Left renal pelvis (tissue), 4 donors: ENCODE measurements around the gene INO80E. TPM values are rescaled to one million over a fixed set of nuclear protein-coding genes. Genes with fewer than 3 reads are reported as not detected.

Source experiments
- DNase-seq, 4 donors: peaks; one replicate each; pipeline ENCODE4 v3.0.0-alpha.2; 2013; ENCODE audit warnings: low read depth in 4 of 4, low spot score in 3 of 4
- polyA plus RNA-seq, 4 donors: library from polyadenylated mRNA; unstranded; fragments of 120-200 nt; gene quantifications; one replicate each; pipeline ENCODE4 v1.2.1, GENCODE V29; 2013; ENCODE audit not compliant: insufficient read length in 4 of 4

The INO80E gene
- polyA plus RNA-seq, 4 donors = 37.1 to 65.6 (median 41.8) TPM

GRCh38 chr16:29991571-29991904 is 4.5 kb upstream of the INO80E start:
- no peak for DNase-seq

DNA sequence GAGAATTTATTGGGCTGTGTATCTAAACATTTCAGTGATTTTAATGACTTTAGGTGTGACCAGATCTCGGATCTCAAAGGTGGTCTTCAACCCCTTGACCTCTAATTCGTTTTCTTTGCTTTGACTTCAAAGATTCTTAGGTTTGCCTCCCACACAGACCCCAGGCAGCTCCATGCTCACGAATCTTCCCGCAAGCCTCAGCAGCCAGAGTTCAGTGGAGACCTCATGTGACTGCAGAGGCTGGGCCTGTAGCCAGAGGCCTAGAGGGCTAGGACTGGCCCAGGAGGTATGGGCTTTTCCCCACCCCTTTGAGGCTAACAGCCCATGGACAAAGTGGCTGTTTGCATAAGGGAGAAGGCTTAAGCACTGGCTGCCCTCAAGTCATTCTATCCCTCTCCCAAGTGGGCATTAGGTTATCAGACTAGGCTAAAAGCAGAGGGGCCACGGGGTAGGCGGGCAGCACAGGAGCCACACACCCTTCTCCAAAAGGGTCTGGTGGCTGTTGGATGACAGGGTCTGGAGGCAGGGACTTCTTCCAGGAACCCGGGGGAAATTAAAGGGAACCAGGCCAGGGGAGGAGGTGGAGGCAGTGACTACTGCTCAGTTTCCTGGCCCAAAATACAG is 3.6 kb upstream of the INO80E start:
- DNase-seq = no peak

GRCh38 chr16:29993191-29993902 is 2.7 kb upstream of the INO80E start:
- no peak for DNase-seq

DNA sequence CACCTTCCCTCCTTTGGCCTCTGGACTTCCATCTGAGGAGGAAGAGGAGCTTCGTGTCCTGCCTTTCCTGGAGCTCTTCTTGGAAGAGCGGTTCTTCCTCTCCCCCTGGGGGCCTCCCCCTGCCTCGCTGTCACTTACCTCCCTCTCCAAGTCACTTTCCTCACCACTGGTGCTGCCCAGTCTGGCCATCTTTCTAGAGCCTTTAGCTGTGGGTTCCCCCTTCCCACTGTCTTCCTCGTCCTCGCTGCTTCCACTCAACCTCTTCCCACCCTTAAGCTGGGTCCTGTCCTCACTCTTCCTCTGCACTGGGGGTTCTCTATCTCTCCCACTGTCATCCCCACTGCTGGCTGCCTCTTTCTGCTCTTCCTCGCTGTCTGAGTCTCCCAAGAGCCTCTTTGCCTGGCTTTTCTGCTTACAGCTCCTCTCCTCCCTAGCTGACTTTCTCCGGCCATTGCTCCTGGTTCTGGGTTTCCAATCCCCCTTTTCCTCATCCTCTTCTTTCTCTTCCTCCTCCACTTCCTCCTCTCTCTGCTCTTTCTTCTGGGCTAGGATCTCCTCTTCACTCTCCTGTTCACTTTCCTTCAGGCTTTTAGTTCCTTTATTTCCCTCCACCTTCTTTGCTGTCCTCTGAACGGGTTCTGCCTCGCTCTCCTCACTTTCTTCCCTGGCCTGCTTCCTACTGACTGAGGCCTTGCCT is 2.0 kb upstream of the INO80E start:
- DNase-seq = no peak

DNA sequence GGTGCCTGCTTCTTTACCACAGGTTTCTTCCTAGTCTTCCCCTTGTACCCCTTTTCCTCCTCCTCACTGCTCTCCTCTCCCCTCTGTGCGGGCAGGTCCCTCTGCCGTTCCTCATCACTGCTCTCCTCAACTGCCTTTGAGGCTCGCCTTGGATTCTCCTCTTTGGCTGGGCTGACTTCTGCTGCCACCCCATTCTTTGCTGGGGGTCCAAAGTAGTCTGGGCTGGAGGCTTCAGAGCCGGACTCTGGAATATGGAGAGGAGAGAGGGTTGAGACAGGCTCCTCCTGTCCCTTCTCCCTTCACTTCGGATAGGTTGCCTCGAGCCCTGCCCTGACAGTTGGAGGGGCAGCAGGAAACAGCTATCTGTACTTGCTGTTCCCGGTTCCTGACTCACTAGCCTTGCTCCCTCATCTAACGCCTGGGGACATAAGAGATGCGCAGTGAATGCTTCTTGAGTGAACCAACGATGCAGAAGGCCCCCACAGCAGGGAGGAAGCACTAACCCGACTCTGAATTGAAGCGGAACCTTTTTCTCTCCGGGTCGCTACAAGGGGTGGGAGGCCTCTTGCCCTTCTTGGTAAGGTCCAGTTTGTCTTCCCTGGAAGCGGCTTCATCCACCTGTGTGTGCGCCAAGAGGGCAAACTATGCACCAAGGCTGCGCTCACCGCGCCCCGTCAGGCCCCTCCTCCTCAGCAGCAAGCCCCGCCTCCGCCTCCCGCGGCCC is 1.3 kb upstream of the INO80E start:
- no peak for DNase-seq

DNA sequence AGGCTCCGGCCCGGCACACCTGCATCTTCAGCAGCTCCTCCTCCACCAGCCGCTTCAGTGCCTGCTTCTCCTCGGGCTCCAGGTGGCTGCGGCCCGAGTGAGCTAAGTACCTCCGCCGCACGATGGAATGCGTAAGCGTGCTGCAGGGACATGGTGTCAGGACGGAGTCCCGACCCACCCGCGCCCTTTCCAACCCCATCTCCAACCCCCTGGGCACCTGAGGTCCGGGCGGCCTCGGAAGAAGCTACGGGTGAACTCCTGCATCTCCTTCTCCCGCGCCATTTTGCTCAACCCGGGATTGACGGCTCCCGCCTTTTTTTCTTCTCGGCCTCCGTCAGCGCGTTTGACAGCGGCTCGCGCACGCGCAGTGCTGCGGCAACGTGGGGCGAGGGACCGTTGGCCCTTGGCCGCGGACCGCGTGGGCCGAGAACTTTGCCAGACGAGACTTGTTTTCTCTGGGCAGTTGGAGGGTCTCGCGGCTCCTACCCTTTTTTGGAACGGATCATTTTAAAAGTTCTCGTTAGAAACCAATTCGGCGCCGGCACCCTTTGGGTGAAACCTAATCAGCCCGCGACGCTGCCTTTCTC is 624 bp upstream of the INO80E start, which contains the start of gene HIRIP3:
Gene HIRIP3 (minus strand): TSS at position 294 of the 587 bp plus-strand sequence. CDS start 12 bp downstream, at position 282.
- DNase-seq = peak in 3 of 4 donors; percentile 58 to 69 (median 63)

- DNase-seq = no peak
Observed at GRCh38 chr16:29996766-29997250, 767 bp downstream of the INO80E start.

DNA sequence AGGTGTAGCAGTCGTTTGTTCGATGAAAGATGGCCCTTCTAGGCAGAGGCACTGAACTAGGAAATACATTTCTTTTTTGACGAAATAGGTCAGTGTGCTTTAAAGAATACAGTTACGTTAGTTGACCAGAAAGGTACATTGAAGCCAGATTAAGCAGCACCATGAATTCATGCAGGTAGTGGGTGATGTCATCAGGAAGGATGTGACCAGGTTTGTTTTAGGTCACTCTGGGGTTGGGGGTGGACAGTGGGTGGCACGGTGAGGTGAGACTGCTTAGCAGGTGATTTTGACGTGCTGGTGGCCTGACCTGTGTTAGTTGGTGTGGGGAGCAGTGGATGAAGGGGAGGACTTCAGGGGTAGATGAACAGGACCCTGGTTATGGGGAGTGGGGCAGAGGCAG is 3.6 kb downstream of the INO80E start:
- DNase-seq = no peak

DNA sequence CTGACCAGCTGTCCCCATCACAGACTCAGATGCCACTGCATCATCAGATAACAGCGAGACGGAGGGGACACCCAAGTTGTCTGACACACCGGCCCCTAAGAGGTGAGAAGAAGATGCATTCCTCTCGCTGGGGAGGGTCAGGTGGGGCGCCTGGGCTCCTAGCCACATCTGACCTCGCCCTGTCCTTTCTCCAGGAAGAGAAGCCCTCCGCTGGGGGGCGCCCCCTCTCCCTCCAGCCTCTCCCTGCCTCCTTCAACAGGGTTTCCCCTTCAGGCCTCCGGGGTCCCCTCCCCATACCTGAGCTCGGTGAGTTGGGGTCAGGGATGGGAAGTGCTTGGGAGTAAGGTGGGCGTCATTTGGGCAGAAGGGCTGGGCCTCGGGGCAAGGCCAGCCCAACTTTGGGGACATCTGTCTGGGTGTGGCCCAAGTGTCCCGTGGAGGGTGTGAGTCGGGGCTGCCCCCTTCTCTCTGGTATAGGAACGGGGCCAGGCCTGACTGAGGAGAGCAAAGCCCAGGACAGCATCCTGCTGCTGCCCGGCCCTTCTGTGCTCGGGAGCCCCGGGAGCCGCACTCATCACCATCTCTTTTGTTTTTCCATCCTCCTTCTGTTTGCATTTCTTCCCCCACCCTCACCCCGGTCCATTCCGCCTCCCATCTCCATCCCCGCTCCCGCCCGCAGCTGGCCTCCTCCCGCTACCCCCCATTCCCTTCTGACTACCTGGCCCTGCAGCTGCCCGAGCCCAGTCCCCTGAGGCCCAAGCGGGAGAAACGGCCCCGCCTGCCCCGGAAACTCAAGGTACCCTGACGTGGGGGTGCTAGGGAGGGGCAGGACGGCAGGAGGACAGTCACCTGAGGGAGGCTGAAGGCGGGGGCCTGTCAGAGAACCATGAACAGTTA is 4.9 kb downstream of the INO80E start:
- DNase-seq = no peak

GRCh38 chr16:30002614-30003346 is 6.7 kb downstream of the INO80E start:
- no peak for DNase-seq

DNA sequence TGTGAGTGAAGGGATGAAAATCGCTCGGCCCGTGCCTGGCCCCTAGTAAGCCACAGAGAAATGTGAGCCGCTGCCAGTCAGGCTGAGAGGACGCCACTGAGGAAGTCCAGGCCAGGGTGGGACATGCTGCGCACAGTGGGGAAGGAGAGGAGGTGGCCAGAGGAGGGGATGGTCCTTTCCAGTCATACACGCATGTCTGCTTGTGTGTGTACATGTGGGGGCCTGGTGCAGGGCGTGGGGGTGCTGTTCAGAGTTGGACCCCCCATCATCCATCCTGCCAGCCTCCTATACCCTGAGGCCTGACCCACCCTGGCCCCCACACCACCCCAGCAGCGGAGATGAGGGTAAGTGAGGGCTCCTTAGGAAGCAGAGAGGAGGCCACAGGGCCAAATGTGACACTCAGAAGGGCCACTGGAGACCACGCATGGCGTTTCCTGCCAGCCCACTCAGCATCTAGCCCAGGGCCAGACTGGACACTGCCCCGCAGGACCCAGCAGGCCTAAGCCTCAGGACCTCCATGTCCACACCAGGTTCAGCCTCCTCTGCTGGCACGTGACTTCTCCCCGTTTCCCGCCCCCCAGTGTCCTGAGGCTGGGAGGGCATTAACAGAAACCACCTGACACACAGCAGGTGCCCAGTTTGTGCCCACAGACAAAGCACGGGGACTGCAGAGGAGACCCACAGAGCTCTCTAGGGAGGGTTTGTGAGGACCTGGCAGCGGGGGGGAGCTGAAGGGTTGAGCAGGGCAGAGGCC is 7.8 kb downstream of the INO80E start:
- no peak for DNase-seq

DNA sequence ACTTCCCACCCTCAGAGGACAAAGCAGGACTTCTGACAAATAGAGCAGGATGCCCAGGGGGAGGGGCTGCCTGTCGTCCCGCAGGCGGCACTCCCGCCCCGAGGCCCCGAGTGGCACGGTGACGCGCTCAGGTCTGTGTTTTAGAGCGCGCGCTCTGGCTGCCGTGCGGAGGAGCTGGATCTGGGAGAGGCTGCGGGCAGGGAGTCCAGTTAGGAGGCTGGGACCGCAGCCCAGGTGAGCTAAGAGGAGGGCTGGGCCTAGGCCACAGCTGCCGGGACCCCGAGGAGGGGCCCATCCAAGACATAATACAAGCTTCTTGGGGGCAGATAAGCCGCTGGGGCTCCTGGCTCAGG is 8.4 kb downstream of the INO80E start:
- no peak for DNase-seq

- DNase-seq = no peak
Observed at GRCh38 chr16:30004811-30005242, 8.8 kb downstream of the INO80E start.

GRCh38 chr16:30005341-30006094 is 9.5 kb downstream of the INO80E start:
- DNase-seq = no peak

DNA sequence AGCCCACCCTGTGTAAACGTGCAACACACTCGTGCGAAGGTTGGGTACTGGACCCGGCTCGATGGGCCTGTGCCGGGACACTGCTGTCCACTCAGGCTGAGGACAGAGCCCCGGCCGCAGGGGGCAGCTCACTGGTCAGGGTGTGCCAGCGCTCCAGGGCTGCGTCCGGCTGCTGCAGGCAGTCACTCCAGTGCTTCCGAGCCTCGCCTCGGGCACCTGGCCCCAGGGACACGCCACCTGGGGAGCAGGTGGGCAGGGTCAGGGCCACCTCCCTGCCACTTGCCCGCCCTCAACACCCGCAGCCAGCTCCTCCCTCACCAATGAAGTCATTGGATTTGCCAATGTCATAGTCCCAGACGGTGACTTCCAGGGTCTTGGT is 10.0 kb downstream of the INO80E start:
- DNase-seq = no peak

DNA sequence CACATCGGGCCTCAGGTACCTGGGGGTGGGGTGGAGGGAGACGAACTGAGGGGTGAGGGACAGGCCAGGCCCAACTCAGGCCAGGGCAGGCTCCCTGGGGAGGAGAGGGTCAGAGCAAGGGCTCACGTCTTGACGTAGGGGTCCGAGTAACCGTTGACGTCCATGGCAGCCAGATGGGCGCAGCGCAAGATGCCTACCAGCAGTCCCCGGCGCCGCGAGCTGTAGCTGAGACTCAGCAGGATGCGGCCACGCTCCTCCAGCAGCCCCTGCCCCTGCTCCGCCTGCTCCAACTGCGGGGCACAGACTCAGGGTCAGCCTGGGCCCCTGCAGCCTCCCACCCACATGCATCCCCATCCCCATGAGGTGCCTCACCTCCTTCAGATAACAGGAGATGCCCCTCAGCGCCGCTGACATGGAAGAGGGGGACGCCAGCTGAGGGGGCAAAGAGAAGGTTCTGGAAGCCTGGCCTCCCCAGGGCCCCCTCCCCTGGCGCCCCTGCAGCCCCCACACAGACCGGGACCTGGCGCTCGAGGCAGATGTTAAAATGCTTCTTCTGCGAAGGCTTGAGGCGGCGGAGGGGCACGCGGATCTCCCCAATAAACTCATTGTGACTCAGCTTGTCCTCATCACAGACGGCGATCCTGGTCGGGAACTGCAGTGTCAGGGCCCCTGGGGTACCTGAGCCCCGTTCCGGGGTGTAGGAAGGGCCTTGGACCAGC is 10.8 kb downstream of the INO80E start:
- DNase-seq = no peak

- DNase-seq = no peak
Observed at GRCh38 chr16:30007378-30007895, 11.4 kb downstream of the INO80E start.
